IMR-90 (cell line): ENCODE data around the gene SIGLEC6. TPM values are rescaled to one million over a fixed set of nuclear protein-coding genes. Genes with fewer than 3 reads are reported as not detected.

ENCODE experiments used
- ATAC-seq: fragments of 200-7000 bp; cut with Tn5 transposase; 2 replicates; pipeline ENCODE4 v1.9.1; 2020; ENCODE audit warnings: low read depth, mild to moderate bottlenecking, moderate library complexity
- BruUV-seq: library from RNA; stranded (reverse); fragments of 400-500 nt; replicated peaks from 2 replicates; lab custom pipeline; 2021; lab: Mats Ljungman, UMichigan
- CTCF ChIA-PET: fragments of 300-600 bp; formaldehyde crosslinking; extraction: SDS; loops from one replicate; lab custom pipeline; 2021; ENCODE audit warnings: antibody characterized with exemption; lab: Yijun Ruan, JAX
- POLR2A ChIA-PET: fragments of 300-600 bp; sonication (Branson Sonifier 250); formaldehyde crosslinking; loops from one replicate; lab custom pipeline; 2022; ENCODE audit warnings: antibody characterized with exemption; ENCODE audit not compliant: unreplicated experiment; lab: Charles Lee
- DNase-seq: peaks from one replicate; pipeline ENCODE4 v3.0.0; 2013
- H2AFZ ChIP-seq: replicated peaks from 2 replicates; pipeline ENCODE3; 2013; ENCODE audit warnings: low read length, mild to moderate bottlenecking; ENCODE audit not compliant: poor library complexity
- H2AK5ac ChIP-seq: 2 replicates; pipeline ENCODE4 v1.6.1; 2013; ENCODE audit warnings: low read depth, low read length, inconsistent platforms
- H2AK9ac ChIP-seq: replicated peaks from 2 replicates; pipeline ENCODE3; 2013; ENCODE audit warnings: mild to moderate bottlenecking, low read depth, low read length, moderate library complexity; ENCODE audit not compliant: poor library complexity
- H2BK120ac ChIP-seq: 2 replicates; pipeline ENCODE4 v1.6.1; 2013; ENCODE audit warnings: low read depth, low read length, inconsistent platforms
- H2BK15ac ChIP-seq: 3 replicates; pipeline ENCODE4 v1.6.1; 2013; ENCODE audit warnings: low read depth, low read length, inconsistent platforms
- H2BK20ac ChIP-seq: 2 replicates; pipeline ENCODE4 v1.6.1; 2013; ENCODE audit warnings: low read depth, mild to moderate bottlenecking, inconsistent platforms, low read length, moderate library complexity
- H2BK5ac ChIP-seq: 2 replicates; pipeline ENCODE4 v1.6.1; 2013; ENCODE audit warnings: mild to moderate bottlenecking, low read depth, low read length, inconsistent platforms; ENCODE audit not compliant: poor library complexity, severe bottlenecking
- H3K14ac ChIP-seq: replicated peaks from 2 replicates; pipeline ENCODE4 v1.6.1; 2013; ENCODE audit warnings: low read depth, low read length, inconsistent platforms
- H3K18ac ChIP-seq: 2 replicates; pipeline ENCODE4 v1.6.1; 2013; ENCODE audit warnings: low read depth, low read length, control low read depth
- H3K23ac ChIP-seq: 2 replicates; pipeline ENCODE4 v1.6.1; 2013; ENCODE audit warnings: low read depth, low read length, inconsistent platforms
- H3K27ac ChIP-seq: 2 replicates; pipeline ENCODE4 v1.5.1; 2013; ENCODE audit warnings: mild to moderate bottlenecking, control low read depth, low read length; ENCODE audit not compliant: insufficient read depth
- H3K27me3 ChIP-seq: 2 replicates; pipeline ENCODE4 v1.6.1; 2013; ENCODE audit warnings: low read length; ENCODE audit not compliant: control insufficient read depth, insufficient read depth
- H3K36me3 ChIP-seq: 2 replicates; pipeline ENCODE4 v1.6.1; 2013; ENCODE audit warnings: low read length, mixed read lengths; ENCODE audit not compliant: control insufficient read depth, insufficient read depth
- H3K4ac ChIP-seq: 2 replicates; pipeline ENCODE4 v1.6.1; 2013; ENCODE audit warnings: low read depth, low read length, inconsistent platforms
- H3K4me1 ChIP-seq: 2 replicates; pipeline ENCODE4 v1.6.1; 2013; ENCODE audit warnings: low read length, mixed read lengths; ENCODE audit not compliant: control insufficient read depth, insufficient read depth
- H3K4me2 ChIP-seq: 2 replicates; pipeline ENCODE4 v1.6.1; 2013; ENCODE audit warnings: low read depth, mild to moderate bottlenecking, control low read depth, low read length, moderate library complexity
- H3K4me3 ChIP-seq: 2 replicates; pipeline ENCODE4 v1.5.1; 2013; ENCODE audit warnings: low read depth, mild to moderate bottlenecking, control low read depth, low read length, moderate library complexity; ENCODE audit not compliant: insufficient read depth
- H3K56ac ChIP-seq: 2 replicates; pipeline ENCODE4 v1.6.1; 2013; ENCODE audit warnings: low read length, inconsistent platforms; ENCODE audit not compliant: insufficient read depth; ENCODE audit errors: extremely low read depth
- H3K79me1 ChIP-seq, 2 experiments: 2 replicates each; pipeline ENCODE4 v1.6.1; 2013; ENCODE audit warnings: low read length in 2 of 2, inconsistent platforms in 1 of 2, low read depth in 1 of 2
- H3K9ac ChIP-seq: 2 replicates; pipeline ENCODE4 v1.6.1; 2013; ENCODE audit warnings: low read depth, low read length, control low read depth
- H3K9me1 ChIP-seq: 2 replicates; pipeline ENCODE4 v1.6.1; 2013; ENCODE audit warnings: low read length, inconsistent platforms; ENCODE audit not compliant: insufficient read depth
- H3K9me3 ChIP-seq: 2 replicates; pipeline ENCODE4 v1.6.1; 2013; ENCODE audit warnings: low read length; ENCODE audit not compliant: control insufficient read depth, insufficient read depth
- H4K20me1 ChIP-seq: 2 replicates; pipeline ENCODE4 v1.6.1; 2013; ENCODE audit warnings: low read length, inconsistent platforms; ENCODE audit not compliant: insufficient read depth
- H4K5ac ChIP-seq: 2 replicates; pipeline ENCODE4 v1.6.1; 2013; ENCODE audit warnings: mild to moderate bottlenecking, low read depth, low read length, control low read depth
- H4K8ac ChIP-seq, 2 experiments: 2 replicates each; pipeline ENCODE4 v1.6.1; 2013; ENCODE audit warnings: low read depth in 2 of 2, low read length in 2 of 2, control low read depth in 1 of 2, inconsistent platforms in 1 of 2
- H4K91ac ChIP-seq: 2 replicates; pipeline ENCODE4 v1.6.1; 2013; ENCODE audit warnings: low read depth, low read length, inconsistent platforms; ENCODE audit not compliant: insufficient read depth
- ELK1 ChIP-seq: fragments of 150-350 bp; IDR thresholded peaks from 2 replicates; pipeline ENCODE4 v1.6.1; 2016; ENCODE audit warnings: low read depth, mild to moderate bottlenecking, low read length, moderate library complexity, borderline replicate concordance
- POLR2A ChIP-seq: IDR thresholded peaks from 2 replicates; pipeline ENCODE4 v1.6.1; 2012; ENCODE audit warnings: mild to moderate bottlenecking, low read depth, low read length
- SMC3 ChIP-seq: fragments of 150-350 bp; IDR thresholded peaks from 2 replicates; pipeline ENCODE4 v1.6.1; 2016; ENCODE audit warnings: low read depth, mild to moderate bottlenecking, antibody characterized with exemption, low read length, moderate library complexity
- WGBS, 2 experiments: methylation state at CpG; one replicate each; pipeline versions ENCODE4 v1.1.5 to v1.1.7; 2013; ENCODE audit warnings: missing lambda C conversion rate in 2 of 2; ENCODE audit not compliant: insufficient read length in 1 of 2; ENCODE audit errors: extremely low coverage in 2 of 2; 5-methylcytosine and 5-hydroxymethylcytosine counted together
- dilution Hi-C: fragments of 300-500 bp; cut with HindIII; formaldehyde crosslinking; loops from one replicate; pipeline ENCODE4 v1.14.3; 2018; ENCODE audit warnings: low sequenced_read_pairs; ENCODE audit not compliant: unreplicated experiment
- in situ Hi-C: fragments of 300-500 bp; cut with MboI; formaldehyde crosslinking; loops from 3 replicates; pipeline ENCODE4 v1.14.3; 2019; ENCODE audit warnings: low sequenced_read_pairs, inconsistent platforms, mixed read lengths
- intact Hi-C: fragments of 100-400 bp; cut with micrococcal nuclease; formaldehyde crosslinking; loops from 2 replicates; pipeline ENCODE4 v1.10.0; 2022
- polyA plus RNA-seq, 3 experiments: library from polyadenylated mRNA; depleted of rRNA; stranded (reverse); fragments of >200 nt; gene quantifications; 2 replicates each; pipeline ENCODE4 v1.2.3, GENCODE V29; 2012; ENCODE audit warnings: low replicate concordance in 1 of 3
- total RNA-seq: library from RNA; depleted of rRNA; stranded (reverse); fragments of >200 nt; gene quantifications from 2 replicates; pipeline ENCODE4 v1.2.3, GENCODE V29; 2012
- TF ChIP-seq, protein P1 (sequence below): fragments of 150-350 bp; IDR thresholded peaks from 2 replicates; pipeline ENCODE4 v1.6.1; 2017; ENCODE audit warnings: mild to moderate bottlenecking, antibody characterized with exemption, low read length, low read depth

The SIGLEC6 gene
- total and polyA plus RNA-seq, 2 of the 4 experiments (the other 2 are of a cell fraction): not detected

DNA sequence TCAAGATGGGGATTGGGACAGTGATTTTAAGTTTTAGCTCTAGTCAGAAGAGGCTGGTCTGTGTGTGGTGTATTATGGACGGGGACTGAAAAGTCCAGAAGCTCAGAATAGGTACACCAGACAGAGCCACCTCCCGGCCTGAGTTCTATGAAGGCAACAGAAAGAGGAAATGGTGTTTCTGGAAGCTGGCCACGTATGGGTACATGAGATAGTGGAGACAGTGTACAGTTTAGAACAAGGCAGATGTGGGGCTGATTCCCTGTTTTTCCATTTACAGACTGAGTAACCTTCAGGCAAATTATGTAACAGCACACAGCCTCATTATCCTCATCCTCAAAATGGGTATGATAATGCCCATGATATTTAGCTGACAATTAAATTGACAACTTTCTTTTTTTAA, 40.9 kb upstream of the SIGLEC6 start:
- CTCF ChIA-PET: interaction anchor here (0.6 kb wide), 1 partner anchor 49 kb away, joined by 4 read pairs; no protein-coding TSS in a partner anchor
- peaks cover 7% of the 10 kb centered on the region for H4K20me1 ChIP-seq
- peak overlapping the region; percentile 72; the same call in 1 of the 2 replicates for H2BK20ac ChIP-seq
- H3K9ac ChIP-seq: peak overlapping the region; percentile 85
- peak overlapping the region; percentile 5; the same call in 1 of the 2 replicates for H4K91ac ChIP-seq
- peak overlapping the region; percentile 58; the same call in 1 of the 2 replicates for H3K4ac ChIP-seq
- peak overlapping the region; percentile 78; the same call in 1 of the 2 replicates for H2BK120ac ChIP-seq
- peaks cover 11% of the 10 kb centered on the region; the same call in 1 of the 2 replicates for H3K36me3 ChIP-seq
- no TSS peak for BruUV-seq
- no peak overlapping the region; the same call in 1 of the 2 replicates for H3K27ac ChIP-seq
- peak; percentile 3 for DNase-seq
- intact Hi-C loops: no loop called here
- H3K27me3 ChIP-seq: no peaks in the 10 kb centered on the region
- H3K79me1 ChIP-seq: peaks cover 5 to 28% of the 10 kb centered on the region in 2 experiments; a peak in 2 of 4 replicates
- peak overlapping the region; percentile 28; the same call in 1 of the 2 replicates for H3K56ac ChIP-seq
- in situ Hi-C loops: no loop called here
- peak overlapping the region in 1 of 2 experiments; percentile 57; a peak in 2 of 4 replicates for H4K8ac ChIP-seq
- no peak overlapping the region for H2AFZ ChIP-seq
- H3K4me1 ChIP-seq: peaks cover 12% of the 10 kb centered on the region
- H2AK5ac ChIP-seq: peak overlapping the region; percentile 48; the same call in 1 of the 2 replicates
- POLR2A ChIA-PET: no interaction called here
- H2AK9ac ChIP-seq: no peak overlapping the region
- dilution Hi-C loops: no loop called here
- H3K14ac ChIP-seq: peak overlapping the region; percentile 56
- TF ChIP-seq SMC3 (no peak), ELK1 (no peak), POLR2A (0 out of 2 replicates have a peak, but pooled peaks have one; percentile 1)
- TF ChIP-seq, protein P1, sequence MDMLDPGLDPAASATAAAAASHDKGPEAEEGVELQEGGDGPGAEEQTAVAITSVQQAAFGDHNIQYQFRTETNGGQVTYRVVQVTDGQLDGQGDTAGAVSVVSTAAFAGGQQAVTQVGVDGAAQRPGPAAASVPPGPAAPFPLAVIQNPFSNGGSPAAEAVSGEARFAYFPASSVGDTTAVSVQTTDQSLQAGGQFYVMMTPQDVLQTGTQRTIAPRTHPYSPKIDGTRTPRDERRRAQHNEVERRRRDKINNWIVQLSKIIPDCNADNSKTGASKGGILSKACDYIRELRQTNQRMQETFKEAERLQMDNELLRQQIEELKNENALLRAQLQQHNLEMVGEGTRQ: no peak
- H2BK5ac ChIP-seq: peak overlapping the region; percentile 75
- H3K18ac ChIP-seq: no peak overlapping the region; the same call in 1 of the 2 replicates
- H3K23ac ChIP-seq: peak overlapping the region; percentile 70; the same call in 1 of the 2 replicates
- peak overlapping the region; percentile 53; the same call in 1 of the 3 replicates for H2BK15ac ChIP-seq
- 80% methylated on average over 1 of the region's 3 CpGs; no CpG with 5 or more reads in 1 of the 2 experiments for WGBS, 2 experiments
- peaks cover 7% of the 10 kb centered on the region; the same call in 1 of the 2 replicates for H3K9me1 ChIP-seq
- ATAC-seq: no peak
- H3K4me2 ChIP-seq: peak overlapping the region; percentile 97
- peak overlapping the region; percentile 74; the same call in 1 of the 2 replicates for H3K4me3 ChIP-seq
- peak overlapping the region; percentile 48; the same call in 1 of the 2 replicates for H4K5ac ChIP-seq
- no peaks in the 10 kb centered on the region for H3K9me3 ChIP-seq
